Body of pancreas (tissue), 4 donors: Measurements from ENCODE around the gene MYO1A. TPM values are rescaled to one million over a fixed set of nuclear protein-coding genes. Genes with fewer than 3 reads are reported as not detected.
"Not testable (repeated sequence)": the region's sequence is repeated elsewhere in the genome, so short reads cannot be mapped to it uniquely, and the experiment has no call there.

Experiments
- ATAC-seq: fragments of 150-250 bp; one replicate; pipeline ENCODE4 v1.9.1; 2016
- DNase-seq, 4 donors: peaks; one replicate each; pipeline ENCODE4 v3.0.0-alpha.2; 2019
- H3K27ac ChIP-seq, 4 donors: fragments of 200-600 bp; sonication (generic); 1 replicate in 3 of 4; 2 replicates in 1 of 4; pipeline versions ENCODE4 v1.5.1 to v1.6.1; 2016 to 2019; ENCODE audit warnings: mild to moderate bottlenecking in 1 of 4, mixed read lengths in 1 of 4, moderate library complexity in 1 of 4
- H3K27me3 ChIP-seq, 2 donors: fragments of 200-600 bp; sonication (generic); one replicate each; pipeline ENCODE4 v1.6.0; 2016; ENCODE audit warnings: mild to moderate bottlenecking in 1 of 2
- H3K36me3 ChIP-seq, 2 donors: fragments of 200-600 bp; sonication (generic); replicated peaks in 1 of 2; 2 replicates each; pipeline ENCODE4 v1.5.1; 2016; ENCODE audit warnings: low read depth in 2 of 2; ENCODE audit not compliant: insufficient read depth in 1 of 2
- H3K4me1 ChIP-seq: fragments of 200-600 bp; sonication (generic); one replicate; pipeline ENCODE4 v1.6.0; 2016
- H3K4me3 ChIP-seq, 2 donors: fragments of 200-600 bp; sonication (generic); 1 replicate in 1 of 2; 2 replicates in 1 of 2; pipeline ENCODE4 v1.5.1; 2016 to 2019
- H3K9me3 ChIP-seq, 3 donors: fragments of 200-600 bp; sonication (generic); 1 replicate in 2 of 3; 2 replicates in 1 of 3; pipeline ENCODE4 v1.5.1; 2016
- CTCF ChIP-seq, 7 experiments: fragments of 450-650 bp in 4 of 7; fragments of 200-600 bp in 3 of 7; sonication (generic) in 3 of 7; IDR thresholded peaks; one replicate each; pipeline ENCODE4 v1.5.1; 2016 to 2019; ENCODE audit warnings: antibody characterized with exemption in 7 of 7
- POLR2A ChIP-seq, 3 donors: fragments of 450-650 bp; IDR thresholded peaks; one replicate each; pipeline ENCODE4 v1.6.1; 2016; ENCODE audit warnings: antibody characterized with exemption in 3 of 3, mild to moderate bottlenecking in 2 of 3
- WGBS, 2 donors: methylation state at CpG; one replicate each; pipeline ENCODE4 v1.1.5; 2017; 5-methylcytosine and 5-hydroxymethylcytosine counted together
- intact Hi-C: fragments of 100-400 bp; cut with DNase I; formaldehyde crosslinking; loops from one replicate; pipeline ENCODE4 v1.15.1; 2023
- total RNA-seq, 2 donors: library from RNA; depleted of rRNA; stranded (reverse); fragments of >200 nt; gene quantifications; one replicate each; pipeline ENCODE4 v1.1.0, GENCODE V29; 2016

The MYO1A gene
- total RNA-seq, 2 donors from 2014 or later, result 1.8 TPM; not detected in 1

DNA sequence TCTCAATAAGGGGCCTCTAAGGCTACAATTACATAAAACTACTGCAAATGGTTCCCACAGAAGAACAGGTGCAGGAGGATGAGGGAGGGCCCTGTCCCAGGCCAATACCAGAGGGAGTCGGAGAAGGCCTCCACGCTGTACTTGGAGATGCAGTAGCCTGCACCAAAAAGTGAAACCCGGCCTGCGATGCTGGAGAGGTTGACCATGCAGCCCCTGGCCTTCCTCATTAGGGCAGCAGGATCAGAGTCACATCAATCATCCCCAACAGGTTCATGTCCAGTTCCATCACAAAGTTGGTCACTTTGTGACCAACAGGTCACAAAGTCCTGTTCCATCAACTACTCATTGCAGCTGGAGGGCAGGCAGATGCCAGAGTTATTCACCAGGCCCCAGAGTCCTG lies 66.5 kb downstream of the MYO1A start:
- 76 to 78% methylated on average over 4 of the region's 4 CpGs for WGBS, 2 donors
- intact Hi-C loops, result no loop called here
- TF ChIP-seq POLR2A (IDR thresholded peaks at IDR 0.05) (no peak), CTCF (IDR thresholded peaks at IDR 0.05) (no peak)
- H3K27me3 ChIP-seq, result no peaks in the 10 kb centered on the region
- H3K36me3 ChIP-seq, result no peaks in the 10 kb centered on the region
- H3K9me3 ChIP-seq, result no peaks in the 10 kb centered on the region
- H3K4me1 ChIP-seq, result no peaks in the 10 kb centered on the region
- no peak for ATAC-seq
- H3K27ac ChIP-seq, result no peak overlapping the region
- no peak overlapping the region for H3K4me3 ChIP-seq
- no peak for DNase-seq

GRCh38 chr12:56982578-56983236 lies 67.2 kb downstream of the MYO1A start:
- H3K4me3 ChIP-seq, H3K4me1 ChIP-seq, DNase-seq, H3K9me3 ChIP-seq, H3K36me3 ChIP-seq, H3K27ac ChIP-seq, H3K27me3 ChIP-seq, ATAC-seq, intact Hi-C loops: not testable (repeated sequence)
- 87% methylated on average over 3 of the region's 3 CpGs; no CpG with 5 or more reads in 1 of the 2 donors for WGBS, 2 donors

GRCh38 chr12:56980941-56981530 lies 68.9 kb downstream of the MYO1A start:
- intact Hi-C loops, result no loop called here

GRCh38 chr12:56980268-56980667 lies 69.7 kb downstream of the MYO1A start:
- no peaks in the 10 kb centered on the region for H3K27me3 ChIP-seq
- no peaks in the 10 kb centered on the region for H3K4me1 ChIP-seq
- 91 to 92% methylated on average over 6 of the region's 6 CpGs for WGBS, 2 donors
- intact Hi-C loops, result no loop called here
- no peaks in the 10 kb centered on the region for H3K9me3 ChIP-seq
- TF ChIP-seq POLR2A (IDR thresholded peaks at IDR 0.05), result no peak
- no peak for TF ChIP-seq CTCF (IDR thresholded peaks at IDR 0.05)
- no peak for DNase-seq
- H3K36me3 ChIP-seq, result no peaks in the 10 kb centered on the region
- no peak overlapping the region for H3K27ac ChIP-seq
- no peak for ATAC-seq
- H3K4me3 ChIP-seq, result no peak overlapping the region

More at GRCh38 chr12:56980941-56981530, 68.9 kb downstream of the MYO1A start:
- H3K36me3 ChIP-seq, result no peaks in the 10 kb centered on the region
- no peaks in the 10 kb centered on the region for H3K4me1 ChIP-seq
- ATAC-seq (no peak), DNase-seq (no peak)
- H3K9me3 ChIP-seq, result no peaks in the 10 kb centered on the region
- H3K27me3 ChIP-seq, result no peaks in the 10 kb centered on the region
- WGBS, 2 donors, result 90 to 95% methylated on average over 4 of the region's 4 CpGs
- TF ChIP-seq POLR2A (IDR thresholded peaks at IDR 0.05), result no peak
- TF ChIP-seq CTCF (IDR thresholded peaks at IDR 0.05), result no peak
- H3K4me3 ChIP-seq, result no peak overlapping the region
- no peak overlapping the region for H3K27ac ChIP-seq

DNA sequence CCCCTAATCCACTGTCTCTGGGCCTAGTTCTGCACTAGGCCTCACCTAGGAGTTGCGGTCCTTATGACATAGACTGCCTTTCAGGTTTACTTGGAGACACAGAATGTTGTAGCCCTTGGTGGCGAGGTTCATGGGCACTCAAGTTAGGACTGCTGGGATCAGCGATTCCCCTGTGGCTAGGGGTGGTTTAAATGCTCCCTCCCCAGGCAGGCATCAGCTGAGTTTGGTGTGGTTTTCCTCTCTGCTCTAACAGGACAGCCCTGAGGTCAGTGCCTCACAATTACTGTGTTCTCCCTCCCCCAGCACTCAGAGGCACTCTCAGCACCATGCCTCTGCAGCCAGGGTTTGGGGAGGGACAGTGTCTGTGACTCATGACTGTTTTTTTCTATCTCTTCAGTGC lies 70.3 kb downstream of the MYO1A start:
- intact Hi-C loops, result no loop called here
- Histone ChIP-seq H3K27me3 (no peaks in the 10 kb centered on the region), H3K36me3 (no peaks in the 10 kb centered on the region), H3K27ac (no peak overlapping the region), H3K9me3 (no peaks in the 10 kb centered on the region), H3K4me1 (no peaks in the 10 kb centered on the region), H3K4me3 (no peak overlapping the region)
- TF ChIP-seq CTCF (IDR thresholded peaks at IDR 0.05) (no peak), POLR2A (IDR thresholded peaks at IDR 0.05) (no peak)
- ATAC-seq, result no peak
- DNase-seq, result no peak
- 95 to 100% methylated on average over 2 to 3 of the region's 3 CpGs for WGBS, 2 donors

Other genes with a start within 250 kb of the MYO1A start
- not detected for gene SDR9C7, start 115.7 kb downstream of the MYO1A start, total RNA-seq
- gene RDH16, start 92.5 kb downstream of the MYO1A start, total RNA-seq, result 1 to 10 TPM in 1 of 2 donors, under 1 TPM in 1; 0.99 to 1.3 TPM
- 1 to 10 TPM; 3.6 to 5.2 TPM for gene ZBTB39, start 43.6 kb downstream of the MYO1A start, total RNA-seq
- gene TAC3, start 33.6 kb downstream of the MYO1A start, total RNA-seq, result not detected
- 1 to 10 TPM; 2.3 to 5.2 TPM for gene NEMP1, start 28.7 kb upstream of the MYO1A start, total RNA-seq
- 1 to 10 TPM; 4.0 to 7.3 TPM for gene NAB2, start 39.0 kb upstream of the MYO1A start, total RNA-seq
- 10 to 100 TPM; 52.7 to 82.4 TPM for gene STAT6, start 61.2 kb upstream of the MYO1A start, total RNA-seq
- 100 to 1,000 TPM in 1 of 2 donors, 10 to 100 TPM in 1; 61.2 to 162 TPM for gene LRP1, start 78.4 kb upstream of the MYO1A start, total RNA-seq
- gene LRP1-AS, start 97.5 kb upstream of the MYO1A start, total RNA-seq, result not detected
- 1 to 10 TPM; 2.9 to 4.6 TPM for gene NXPH4, start 166.7 kb upstream of the MYO1A start, total RNA-seq
- 10 to 100 TPM; 47.7 to 77.5 TPM for gene SHMT2, start 179.6 kb upstream of the MYO1A start, total RNA-seq
- gene STAC3, start 201.1 kb upstream of the MYO1A start, total RNA-seq, result 1 to 10 TPM in 1 of 2 donors, under 1 TPM in 1; 0.78 to 2.0 TPM